Progenitor cell of endocrine pancreas (in vitro differentiated cells): ENCODE results near the gene TMEM134. TPM values are rescaled to one million over a fixed set of nuclear protein-coding genes. Genes with fewer than 3 reads are reported as not detected.

Source experiments
- DNase-seq: peaks from one replicate; pipeline ENCODE4 v3.0.0; 2021; ENCODE audit warnings: low spot score; ENCODE audit not compliant: unreplicated experiment
- H3K27ac Mint-ChIP-seq: 2 replicates; pipeline ENCODE4 v1.8.0; 2021; ENCODE audit warnings: mild to moderate bottlenecking, moderate library complexity, mixed read lengths
- H3K27me3 Mint-ChIP-seq: 2 replicates; pipeline ENCODE4 v1.8.0; 2021; ENCODE audit warnings: mixed read lengths
- H3K36me3 Mint-ChIP-seq: 2 replicates; pipeline ENCODE4 v1.8.0; 2022; ENCODE audit warnings: mixed read lengths; ENCODE audit not compliant: insufficient read depth
- H3K4me1 Mint-ChIP-seq: 2 replicates; pipeline ENCODE4 v1.8.0; 2021; ENCODE audit warnings: low read depth, mixed read lengths
- H3K4me3 Mint-ChIP-seq: 2 replicates; pipeline ENCODE4 v1.8.0; 2021; ENCODE audit warnings: low read depth, mild to moderate bottlenecking, moderate library complexity, mixed read lengths
- H3K9me3 Mint-ChIP-seq: 2 replicates; pipeline ENCODE4 v1.8.0; 2021; ENCODE audit warnings: low read depth, mixed read lengths
- CTCF ChIP-seq: fragments of 200-600 bp; sonication (generic); IDR thresholded peaks from one replicate; pipeline ENCODE4 v1.5.0; 2021; ENCODE audit warnings: antibody characterized with exemption, mild to moderate bottlenecking; ENCODE audit not compliant: unreplicated experiment
- total RNA-seq: library from RNA; stranded (reverse); gene quantifications from 2 replicates; pipeline ENCODE4 v1.2.1, GENCODE V29; 2021

TMEM134 gene
- total RNA-seq, 1 donor from 2014 or later = 63.3 TPM

GRCh38 chr11:67505605-67506396 is 36.8 kb upstream of the TMEM134 start:
- Mint-ChIP-seq H3K36me3 (peaks cover 5% of the 10 kb centered on the region), H3K4me3 (peak overlapping the region; percentile 81)

GRCh38 chr11:67504950-67505581 is 36.0 kb upstream of the TMEM134 start, which contains the start of gene PITPNM1:
PITPNM1 (minus strand) TSS chr11:67505363; CDS start chr11:67504180, 1,183 bp downstream.
- H3K9me3 Mint-ChIP-seq = no peaks in the 10 kb centered on the region
- peaks cover 9% of the 10 kb centered on the region for H3K36me3 Mint-ChIP-seq
- peak within 1 kb of the TSS; percentile 90 for H3K27ac Mint-ChIP-seq
- peaks cover 7% of the 10 kb centered on the region for H3K27me3 Mint-ChIP-seq
- H3K4me1 Mint-ChIP-seq = peaks cover 25% of the 10 kb centered on the region
- peak within 1 kb of the TSS; percentile 81 for H3K4me3 Mint-ChIP-seq
- DNase-seq = peak; percentile 47
- no peak for TF ChIP-seq CTCF

More at GRCh38 chr11:67505605-67506396, 36.8 kb upstream of the TMEM134 start:
- no peaks in the 10 kb centered on the region for H3K9me3 Mint-ChIP-seq
- TF ChIP-seq CTCF = peak; percentile 97
- DNase-seq = peak; percentile 77
- H3K27ac Mint-ChIP-seq = peak overlapping the region; percentile 90
- peaks cover 14% of the 10 kb centered on the region for H3K27me3 Mint-ChIP-seq
- peaks cover 25% of the 10 kb centered on the region for H3K4me1 Mint-ChIP-seq

GRCh38 chr11:67504005-67504949 is 35.2 kb upstream of the TMEM134 start:
- TF ChIP-seq CTCF = no peak
- H3K36me3 Mint-ChIP-seq = peaks cover 11% of the 10 kb centered on the region
- peak overlapping the region; percentile 80 for H3K4me3 Mint-ChIP-seq
- H3K4me1 Mint-ChIP-seq = peaks cover 25% of the 10 kb centered on the region
- no peaks in the 10 kb centered on the region for H3K9me3 Mint-ChIP-seq
- peak; percentile 44 for DNase-seq
- H3K27ac Mint-ChIP-seq = peak overlapping the region; percentile 89
- peaks cover 5% of the 10 kb centered on the region for H3K27me3 Mint-ChIP-seq

- Mint-ChIP-seq H3K27ac (no peak overlapping the region), H3K4me3 (peak overlapping the region; percentile 67), H3K36me3 (peaks cover 11% of the 10 kb centered on the region), H3K9me3 (no peaks in the 10 kb centered on the region), H3K27me3 (peaks cover 5% of the 10 kb centered on the region), H3K4me1 (peaks cover 19% of the 10 kb centered on the region)
- DNase-seq = no peak
- no peak for TF ChIP-seq CTCF
Measured at GRCh38 chr11:67503119-67504004, 34.3 kb upstream of the TMEM134 start.
